MM.1S (cell line): ENCODE data around the gene BHMT2.

Experiments used
- CTCF ChIP-seq: fragments of 300-600 bp; sonication (generic); IDR thresholded peaks from 2 replicates; pipeline ENCODE4 v1.5.1; 2016; ENCODE audit warnings: antibody characterized with exemption, low read length, mixed read lengths
- EZH2 ChIP-seq: fragments of 300-600 bp; sonication (generic); optimal IDR thresholded peaks from 2 replicates; pipeline ENCODE3; 2017; ENCODE audit warnings: low read depth, mild to moderate bottlenecking, antibody characterized with exemption, low read length, mixed read lengths

GRCh38 chr5:79023947-79024346 is 45.6 kb upstream of the BHMT2 start:
- no peak for TF ChIP-seq EZH2
- no peak for TF ChIP-seq CTCF
